H1 (cell line): ENCODE measurements around the gene DHRS1.

Experiments used
- CHD2 ChIP-seq: IDR thresholded peaks from 2 replicates; pipeline ENCODE4 v1.6.1; 2012; ENCODE audit warnings: low read length, improper control_type of control experiment
- CTCF ChIP-seq, 3 experiments: IDR thresholded peaks; 1 replicate in 2 of 3; 2 replicates in 1 of 3; pipeline versions ENCODE4 v1.5.1 to v1.6.1; 2011; ENCODE audit warnings: low read length in 3 of 3, mild to moderate bottlenecking in 3 of 3, inconsistent platforms in 2 of 3, low read depth in 1 of 3, moderate library complexity in 1 of 3; ENCODE audit not compliant: insufficient read depth in 1 of 3; ENCODE audit errors: control extremely low read depth in 1 of 3
- POLR2A ChIP-seq, 2 experiments: IDR thresholded peaks; 1 replicate in 1 of 2; 2 replicates in 1 of 2; pipeline ENCODE4 v1.6.1; 2011; ENCODE audit warnings: low read depth in 2 of 2, low read length in 2 of 2, mild to moderate bottlenecking in 2 of 2; ENCODE audit errors: control extremely low read depth in 1 of 2

DNA sequence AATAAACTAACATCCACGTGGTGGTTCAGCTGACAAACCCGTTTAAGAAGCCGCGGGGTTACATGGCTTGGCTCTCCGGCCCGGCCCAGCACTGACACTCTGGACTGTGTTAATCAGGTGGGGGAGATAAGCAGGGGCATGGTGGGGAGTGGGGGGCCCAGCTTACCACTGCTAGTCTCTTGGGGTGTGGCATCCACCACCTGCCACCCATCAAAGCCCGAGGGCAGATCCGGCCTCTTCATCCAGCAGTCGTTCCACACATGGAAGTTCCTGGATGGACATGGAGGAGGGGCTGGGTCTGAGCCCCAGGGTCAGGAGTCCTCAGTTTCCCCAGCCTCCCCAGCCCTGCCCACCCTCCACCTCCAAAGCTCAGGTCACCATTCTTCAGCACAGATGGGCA is 41.5 kb downstream of the DHRS1 start:
- no peak for TF ChIP-seq CHD2
- no peak for TF ChIP-seq CTCF (IDR thresholded peaks at IDR 0.05; ENCODE audit: control extremely low read depth in 1 of 3, insufficient read depth in 1 of 3, low read depth in 1 of 3, low read length in 3 of 3)
- TF ChIP-seq POLR2A (IDR thresholded peaks at IDR 0.05; ENCODE audit: control extremely low read depth in 1 of 2, low read depth in 2 of 2, low read length in 2 of 2) = no peak
